ENCODE results near the gene ADAMTS3. TPM values are rescaled to one million over a fixed set of nuclear protein-coding genes. Genes with fewer than 3 reads are reported as not detected.

ADAMTS3 gene
- total RNA-seq, 1 donor from 2014 or later, result 11.0 TPM

DNA sequence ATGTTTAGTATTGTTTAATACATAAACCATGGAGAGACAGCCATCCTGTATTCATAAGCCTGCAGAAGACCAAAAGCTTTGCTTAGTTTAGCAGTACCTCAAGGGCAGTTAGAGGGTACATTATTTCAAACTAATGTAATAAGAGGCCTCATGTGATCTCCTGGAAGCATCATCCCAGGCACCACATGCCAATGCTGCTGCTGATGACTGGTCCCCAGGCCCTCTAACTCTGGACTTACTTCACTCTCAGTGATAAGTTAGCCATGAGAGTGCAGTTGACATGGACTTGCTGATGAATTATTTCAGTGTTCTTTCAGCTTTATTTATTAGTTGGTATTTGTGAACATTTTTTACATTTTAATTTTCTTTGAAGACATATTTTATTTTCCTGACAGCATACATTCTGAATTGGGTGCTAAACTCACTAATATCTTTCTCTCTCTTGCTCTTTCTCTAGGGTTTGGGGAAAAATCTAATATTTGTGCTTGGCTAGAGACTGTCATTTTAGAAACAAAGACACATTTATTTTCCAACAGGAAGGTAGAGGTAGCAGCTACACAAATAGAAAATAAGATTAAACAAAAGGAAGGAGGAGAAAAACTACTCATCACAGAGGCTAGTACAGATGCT is 329.4 kb downstream of the ADAMTS3 start:
- H3K36me3 Mint-ChIP-seq, result no peaks in the 10 kb centered on the region
- no peak overlapping the region for H3K27ac Mint-ChIP-seq
- TF ChIP-seq, protein P1, sequence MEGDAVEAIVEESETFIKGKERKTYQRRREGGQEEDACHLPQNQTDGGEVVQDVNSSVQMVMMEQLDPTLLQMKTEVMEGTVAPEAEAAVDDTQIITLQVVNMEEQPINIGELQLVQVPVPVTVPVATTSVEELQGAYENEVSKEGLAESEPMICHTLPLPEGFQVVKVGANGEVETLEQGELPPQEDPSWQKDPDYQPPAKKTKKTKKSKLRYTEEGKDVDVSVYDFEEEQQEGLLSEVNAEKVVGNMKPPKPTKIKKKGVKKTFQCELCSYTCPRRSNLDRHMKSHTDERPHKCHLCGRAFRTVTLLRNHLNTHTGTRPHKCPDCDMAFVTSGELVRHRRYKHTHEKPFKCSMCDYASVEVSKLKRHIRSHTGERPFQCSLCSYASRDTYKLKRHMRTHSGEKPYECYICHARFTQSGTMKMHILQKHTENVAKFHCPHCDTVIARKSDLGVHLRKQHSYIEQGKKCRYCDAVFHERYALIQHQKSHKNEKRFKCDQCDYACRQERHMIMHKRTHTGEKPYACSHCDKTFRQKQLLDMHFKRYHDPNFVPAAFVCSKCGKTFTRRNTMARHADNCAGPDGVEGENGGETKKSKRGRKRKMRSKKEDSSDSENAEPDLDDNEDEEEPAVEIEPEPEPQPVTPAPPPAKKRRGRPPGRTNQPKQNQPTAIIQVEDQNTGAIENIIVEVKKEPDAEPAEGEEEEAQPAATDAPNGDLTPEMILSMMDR (IDR thresholded peaks at IDR 0.05; ENCODE audit: unreplicated experiment), result no peak

More for the DNA sequence above, 329.4 kb downstream of the ADAMTS3 start:
- no peaks in the 10 kb centered on the region for H3K4me1 Mint-ChIP-seq
- no peaks in the 10 kb centered on the region for H3K27me3 Mint-ChIP-seq (ENCODE audit: low read depth)
- peaks cover 11% of the 10 kb centered on the region for H3K9me3 Mint-ChIP-seq
- H3K4me3 Mint-ChIP-seq, result no peak overlapping the region
- DNase-seq (ENCODE audit: low spot score in 2 of 2, unreplicated experiment in 2 of 2), result no peak
